Measurements from ENCODE around the gene NUDT22.
"Not testable (repeated sequence)": the region's sequence is repeated elsewhere in the genome, so short reads cannot be mapped to it uniquely, and the experiment has no call there.

GRCh38 chr11:64246621-64246870, 20.5 kb downstream of the NUDT22 start:
- TF ChIP-seq CTCF (IDR thresholded peaks at IDR 0.05; ENCODE audit: low read depth, low read length, poor library complexity, severe bottlenecking); EZH2phosphoT487 (IDR thresholded peaks at IDR 0.05; ENCODE audit: borderline replicate concordance, low read length): not testable (repeated sequence)

Measured in DOHH2 (cell line).